HG03039 (cell line): ENCODE data around the gene FOXD2.

ENCODE experiments used
- ATAC-seq: cut with Tn5 transposase; IDR thresholded peaks from one replicate; pipeline ENCODE4 v1.9.1; 2021; ENCODE audit warnings: mild to moderate bottlenecking, moderate library complexity; ENCODE audit not compliant: unreplicated experiment

Gene FOXD2

GRCh38 chr1:47416319-47417169 is 21.3 kb upstream of the FOXD2 start:
- no peak for ATAC-seq

- no peak for ATAC-seq
Measured at GRCh38 chr1:47417170-47418044, 20.4 kb upstream of the FOXD2 start.

GRCh38 chr1:47418122-47418521 is 19.7 kb upstream of the FOXD2 start:
- no peak for ATAC-seq

- ATAC-seq, result no peak
Measured at GRCh38 chr1:47418681-47419325, 19.0 kb upstream of the FOXD2 start.

- no peak for ATAC-seq
Measured at GRCh38 chr1:47420547-47420946, 17.3 kb upstream of the FOXD2 start.

- no peak for ATAC-seq
Measured at GRCh38 chr1:47423872-47424271, 14.0 kb upstream of the FOXD2 start.

- no peak for ATAC-seq
Measured at GRCh38 chr1:47424336-47424982, 13.4 kb upstream of the FOXD2 start.

- no peak for ATAC-seq
Measured at GRCh38 chr1:47431534-47431933, 6.3 kb upstream of the FOXD2 start.

- ATAC-seq, result no peak
Measured at GRCh38 chr1:47432071-47433036, 5.5 kb upstream of the FOXD2 start.

- ATAC-seq, result no peak
Measured at GRCh38 chr1:47433037-47433421, 4.8 kb upstream of the FOXD2 start.

GRCh38 chr1:47433477-47434050 is 4.3 kb upstream of the FOXD2 start:
- ATAC-seq, result no peak

GRCh38 chr1:47434051-47434842 is 3.6 kb upstream of the FOXD2 start:
- no peak for ATAC-seq

- no peak for ATAC-seq
Measured at GRCh38 chr1:47435506-47436303, 2.1 kb upstream of the FOXD2 start.

- ATAC-seq, result peak; percentile 32
Measured at GRCh38 chr1:47436304-47436978, 1.4 kb upstream of the FOXD2 start.

GRCh38 chr1:47436979-47437446 is 831 bp upstream of the FOXD2 start:
- peak; percentile 6 for ATAC-seq

GRCh38 chr1:47438165-47439016 is 547 bp downstream of the FOXD2 start:
- ATAC-seq, result no peak
